Endothelial cell of umbilical vein (primary cell): ENCODE results near the gene SYCE1. TPM values are rescaled to one million over a fixed set of nuclear protein-coding genes. Genes with fewer than 3 reads are reported as not detected.

ENCODE experiments used
- BruUV-seq: library from RNA; stranded (reverse); fragments of 400-500 nt; replicated peaks from 2 replicates; lab custom pipeline; 2021; lab: Mats Ljungman, UMichigan
- CTCF ChIA-PET: fragments of 300-600, 350-600 bp; sonication (Branson Sonifier 250); formaldehyde crosslinking; loops from one replicate; lab custom pipeline; 2021; ENCODE audit warnings: antibody characterized with exemption, inconsistent platforms; lab: Charles Lee
- POLR2A ChIA-PET: fragments of 300-600, 350-600 bp; sonication (Branson Sonifier 250); formaldehyde crosslinking; loops from one replicate; lab custom pipeline; 2021; ENCODE audit warnings: antibody characterized with exemption, inconsistent platforms; lab: Charles Lee
- DNase-seq: peaks from one replicate; pipeline ENCODE4 v3.0.0-alpha.2; 2011; ENCODE audit warnings: low read depth, low spot score
- FAIRE-seq: peaks from 2 replicates; lab custom pipeline; 2011; peaks lifted over from hg19 to GRCh38; lab: Jason Lieb, UNC
- H2AFZ ChIP-seq: 2 replicates; pipeline ENCODE4 v1.6.0; 2012; ENCODE audit warnings: low read depth, low read length, control low read depth, inconsistent platforms
- H3K27ac ChIP-seq: 2 replicates; pipeline ENCODE4 v1.5.1; 2011; ENCODE audit warnings: low read depth, mild to moderate bottlenecking, control low read depth, low read length, moderate library complexity; ENCODE audit not compliant: insufficient read depth
- H3K27me3 ChIP-seq, 2 experiments: 2 replicates each; pipeline versions ENCODE4 v1.6.0 to v1.6.1; 2011; ENCODE audit warnings: low read length in 2 of 2, mixed read lengths in 1 of 2; ENCODE audit not compliant: control insufficient read depth in 2 of 2, insufficient read depth in 2 of 2
- H3K36me3 ChIP-seq, 2 experiments: 2 replicates in 1 of 2; 3 replicates in 1 of 2; pipeline ENCODE4 v1.5.1; 2011; ENCODE audit warnings: low read length in 2 of 2, mild to moderate bottlenecking in 1 of 2, moderate library complexity in 1 of 2; ENCODE audit not compliant: control insufficient read depth in 2 of 2, insufficient read depth in 2 of 2; ENCODE audit errors: extremely low read depth in 1 of 2
- H3K4me1 ChIP-seq: 3 replicates; pipeline ENCODE4 v1.5.1; 2011; ENCODE audit warnings: mild to moderate bottlenecking, low read length; ENCODE audit not compliant: control insufficient read depth, insufficient read depth; ENCODE audit errors: extremely low read depth
- H3K4me2 ChIP-seq: 2 replicates; pipeline ENCODE4 v1.6.1; 2011; ENCODE audit warnings: low read length, control low read depth, mixed read lengths; ENCODE audit not compliant: insufficient read depth
- H3K4me3 ChIP-seq, 3 experiments: fragments of 200-600 bp in 1 of 3; sonication (generic), shearing (Covaris generic) in 1 of 3; replicated peaks in 1 of 3; 2 replicates each; pipeline ENCODE4 v1.5.1; 2011 to 2016; ENCODE audit warnings: control low read depth in 3 of 3, low read length in 3 of 3, mild to moderate bottlenecking in 2 of 3, inconsistent platforms in 1 of 3, low read depth in 1 of 3, moderate library complexity in 1 of 3; ENCODE audit not compliant: insufficient read depth in 1 of 3
- H3K79me2 ChIP-seq: 2 replicates; pipeline ENCODE4 v1.6.0; 2012; ENCODE audit warnings: low read length, inconsistent platforms; ENCODE audit not compliant: control insufficient read depth, insufficient read depth
- H3K9ac ChIP-seq: replicated peaks from 2 replicates; pipeline ENCODE3; 2011; ENCODE audit warnings: low read length, control low read depth; ENCODE audit not compliant: insufficient read depth; ENCODE audit errors: extremely low read depth
- H3K9me1 ChIP-seq: replicated peaks from 3 replicates; pipeline ENCODE4 v1.6.0; 2011; ENCODE audit warnings: mild to moderate bottlenecking, low read length; ENCODE audit not compliant: control insufficient read depth, insufficient read depth; ENCODE audit errors: extremely low read depth
- H3K9me3 ChIP-seq: replicated peaks from 2 replicates; pipeline ENCODE4 v1.5.1; 2012; ENCODE audit warnings: low read length, inconsistent platforms; ENCODE audit not compliant: control insufficient read depth, insufficient read depth
- H4K20me1 ChIP-seq: replicated peaks from 2 replicates; pipeline ENCODE3; 2011; ENCODE audit warnings: mild to moderate bottlenecking, low read length; ENCODE audit not compliant: control insufficient read depth, insufficient read depth; ENCODE audit errors: extremely low read depth
- CTCF ChIP-seq, 2 donors: IDR thresholded peaks; 1 replicate in 1 of 2; 2 replicates in 1 of 2; pipeline ENCODE4 v1.5.1; 2011; ENCODE audit warnings: low read length in 2 of 2, mild to moderate bottlenecking in 2 of 2, moderate library complexity in 2 of 2, control low read depth in 1 of 2, inconsistent platforms in 1 of 2, low read depth in 1 of 2; ENCODE audit not compliant: insufficient read depth in 1 of 2; ENCODE audit errors: extremely low read depth in 1 of 2
- EZH2 ChIP-seq: IDR thresholded peaks from 2 replicates; pipeline ENCODE4 v1.6.1; 2012; ENCODE audit warnings: borderline replicate concordance, low read depth, mild to moderate bottlenecking, moderate library complexity, low read length, inconsistent platforms; ENCODE audit not compliant: severe bottlenecking
- FOS ChIP-seq: IDR thresholded peaks from 2 replicates; pipeline ENCODE4 v1.6.1; 2011; ENCODE audit warnings: mild to moderate bottlenecking, low read length, moderate library complexity, borderline replicate concordance; ENCODE audit not compliant: insufficient read depth
- GATA2 ChIP-seq: IDR thresholded peaks from 2 replicates; pipeline ENCODE4 v1.7.0; 2011; ENCODE audit warnings: low read depth, mild to moderate bottlenecking, moderate library complexity, mixed read lengths, low read length; ENCODE audit not compliant: insufficient read length, insufficient read depth
- JUN ChIP-seq: IDR thresholded peaks from 2 replicates; pipeline ENCODE4 v1.6.1; 2011; ENCODE audit warnings: borderline replicate concordance, low read depth; ENCODE audit not compliant: insufficient read length, insufficient read depth
- MAX ChIP-seq: IDR thresholded peaks from 2 replicates; pipeline ENCODE4 v1.6.1; 2011; ENCODE audit not compliant: insufficient read depth, insufficient read length
- MYC ChIP-seq: IDR thresholded peaks from one replicate; pipeline ENCODE4 v1.6.1; 2011; ENCODE audit warnings: mild to moderate bottlenecking, low read depth, low read length
- POLR2A ChIP-seq: IDR thresholded peaks from 2 replicates; pipeline ENCODE4 v1.6.1; 2012; ENCODE audit warnings: low read depth, mild to moderate bottlenecking, control low read depth, low read length
- POLR2AphosphoS5 ChIP-seq: IDR thresholded peaks from 2 replicates; pipeline ENCODE4 v1.6.1; 2012; ENCODE audit warnings: low read depth, mild to moderate bottlenecking, control low read depth, low read length, moderate library complexity; ENCODE audit not compliant: insufficient read depth
- dilution Hi-C: fragments of 300-500 bp; cut with MboI; formaldehyde crosslinking; loops from one replicate; pipeline ENCODE4 v1.15.0; 2019; ENCODE audit warnings: low sequenced_read_pairs; ENCODE audit not compliant: extremely low pct_ligation_motif_present
- intact Hi-C: fragments of 100-400 bp; cut with micrococcal nuclease; formaldehyde crosslinking; loops from one replicate; pipeline ENCODE4 v1.10.0; 2022
- polyA plus RNA-seq, 4 experiments: library from polyadenylated mRNA; depleted of rRNA in 3 of 4; stranded (reverse) in 3 of 4; unstranded in 1 of 4; fragments of >200 nt; gene quantifications; 2 replicates each; pipeline versions ENCODE4 v1.2.1 to v1.2.3, GENCODE V29; 2011 to 2012; ENCODE audit warnings: missing spikeins in 1 of 4
- total RNA-seq: library from RNA; stranded (reverse); gene quantifications from 2 replicates; pipeline ENCODE4 v1.2.3, GENCODE V29; 2021

Gene SYCE1
- total and polyA plus RNA-seq, 2 donors (not counting 3 experiments of a cell fraction or from before 2014, with no cell fraction given) = not detected

GRCh38 chr10:133564816-133565215 lies 567 bp downstream of the SYCE1 start:
- Histone ChIP-seq H3K4me1 (no peaks in the 10 kb centered on the region), H3K27ac (no peak overlapping the region), H3K9ac (no peak overlapping the region), H4K20me1 (no peaks in the 10 kb centered on the region), H3K79me2 (no peaks in the 10 kb centered on the region), H3K4me3 (no peak overlapping the region), H3K27me3 (no peaks in the 10 kb centered on the region), H2AFZ (no peak overlapping the region), H3K4me2 (no peak overlapping the region), H3K9me3 (no peaks in the 10 kb centered on the region), H3K9me1 (no peaks in the 10 kb centered on the region), H3K36me3 (no peaks in the 10 kb centered on the region)
- TF ChIP-seq GATA2 (no peak), JUN (no peak), MAX (no peak), FOS (no peak)
- no TSS peak for BruUV-seq
- intact Hi-C loops = no loop called here
- dilution Hi-C loops = no loop called here
- FAIRE-seq (no peak), DNase-seq (no peak)
- ChIA-PET CTCF (no interaction called here), POLR2A (no interaction called here)

DNA sequence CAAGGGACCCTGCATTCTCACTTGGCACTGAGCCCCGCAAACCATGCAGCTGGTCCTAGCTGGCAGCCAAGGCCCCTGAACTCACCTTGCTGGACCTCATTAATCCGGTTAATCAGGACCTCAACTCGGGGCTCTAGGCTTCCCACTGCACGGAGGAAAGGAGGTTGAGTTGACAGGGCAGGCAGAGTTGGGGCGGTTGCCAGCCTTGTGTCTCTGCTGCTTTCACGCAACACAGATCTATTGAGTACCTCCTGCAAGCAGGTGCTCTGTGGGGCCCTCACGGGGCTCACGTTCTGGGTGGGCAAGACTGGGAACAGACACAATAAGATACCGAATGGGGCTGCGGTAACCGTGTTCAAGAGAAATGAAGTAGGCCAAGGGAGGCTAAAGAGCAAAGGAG lies 6.2 kb downstream of the SYCE1 start:
- Histone ChIP-seq H3K79me2 (no peaks in the 10 kb centered on the region), H2AFZ (no peak overlapping the region), H3K27me3 (no peaks in the 10 kb centered on the region), H3K9me3 (peaks cover 3% of the 10 kb centered on the region), H3K4me3 (no peak overlapping the region), H3K4me1 (no peaks in the 10 kb centered on the region), H3K27ac (no peak overlapping the region), H3K9me1 (no peaks in the 10 kb centered on the region), H4K20me1 (no peaks in the 10 kb centered on the region), H3K36me3 (no peaks in the 10 kb centered on the region), H3K9ac (no peak overlapping the region), H3K4me2 (no peak overlapping the region)
- dilution Hi-C loops = no loop called here
- CTCF ChIA-PET = no interaction called here
- TF ChIP-seq GATA2 (no peak), POLR2A (no peak), CTCF (IDR thresholded peaks at IDR 0.05; ENCODE audit: extremely low read depth in 1 of 2, insufficient read depth in 1 of 2, low read depth in 1 of 2, low read length in 2 of 2) (no peak), EZH2 (no peak), JUN (no peak), FOS (no peak), MAX (no peak), MYC (no peak), POLR2AphosphoS5 (no peak)
- no peak for DNase-seq
- intact Hi-C loops = no loop called here
- no peak for FAIRE-seq
- no TSS peak for BruUV-seq
- POLR2A ChIA-PET = no interaction called here
